GM23338 (cell line): ENCODE measurements around the gene PIEZO2. TPM values are rescaled to one million over a fixed set of nuclear protein-coding genes. Genes with fewer than 3 reads are reported as not detected.

Experiments
- ATAC-seq: fragments of 200-7000 bp; cut with Tn5 transposase; 3 replicates; pipeline ENCODE4 v1.9.1; 2020
- DNase-seq: peaks from one replicate; pipeline ENCODE4 v3.0.0-alpha.2; 2015; ENCODE audit warnings: low spot score
- H2AFZ ChIP-seq: fragments of 200-600 bp; sonication (generic); 2 replicates; pipeline ENCODE4 v1.8.0; 2016; ENCODE audit warnings: antibody characterized with exemption, mild to moderate bottlenecking, moderate library complexity
- H3F3A ChIP-seq: fragments of 200-600 bp; sonication (generic); replicated peaks from 2 replicates; pipeline ENCODE4 v1.8.0; 2017; ENCODE audit warnings: antibody characterized with exemption, mixed run types, low read depth
- H3K27ac ChIP-seq: fragments of 200-600 bp; sonication (generic); 2 replicates; pipeline ENCODE4 v1.6.1; 2016; ENCODE audit warnings: low read depth
- H3K27me3 ChIP-seq: fragments of 200-600 bp; sonication (generic); 2 replicates; pipeline ENCODE4 v1.8.0; 2016; ENCODE audit warnings: mild to moderate bottlenecking, mixed run types, moderate library complexity; ENCODE audit not compliant: insufficient read depth
- H3K36me3 ChIP-seq: fragments of 200-600 bp; sonication (generic); 2 replicates; pipeline ENCODE4 v1.8.0; 2016; ENCODE audit warnings: mild to moderate bottlenecking; ENCODE audit not compliant: insufficient read depth
- H3K4me1 ChIP-seq: fragments of 200-600 bp; sonication (generic); 2 replicates; pipeline ENCODE4 v1.8.0; 2016; ENCODE audit warnings: mild to moderate bottlenecking, moderate library complexity; ENCODE audit not compliant: insufficient read depth
- H3K4me2 ChIP-seq: fragments of 200-600 bp; sonication (generic); 2 replicates; pipeline ENCODE4 v1.7.1; 2017; ENCODE audit warnings: mixed run types
- H3K4me3 ChIP-seq: fragments of 200-600 bp; sonication (generic); 2 replicates; pipeline ENCODE4 v1.6.1; 2016; ENCODE audit warnings: mixed run types
- H3K79me2 ChIP-seq: fragments of 200-600 bp; sonication (generic); replicated peaks from 2 replicates; pipeline ENCODE4 v1.8.0; 2017; ENCODE audit warnings: mild to moderate bottlenecking; ENCODE audit not compliant: insufficient read depth
- H3K9me2 ChIP-seq: fragments of 200-600 bp; sonication (generic); 2 replicates; pipeline ENCODE4 v1.8.0; 2017; ENCODE audit not compliant: insufficient read depth
- H4K20me1 ChIP-seq: fragments of 200-600 bp; sonication (generic); replicated peaks from 2 replicates; pipeline ENCODE4 v1.8.0; 2017; ENCODE audit warnings: mild to moderate bottlenecking; ENCODE audit not compliant: insufficient read depth
- H3K27ac Mint-ChIP-seq: 2 replicates; pipeline ENCODE4 v1.8.0; 2020; ENCODE audit warnings: inconsistent platforms, mild to moderate bottlenecking, moderate library complexity, mixed read lengths
- H3K27me3 Mint-ChIP-seq: 3 replicates; pipeline ENCODE4 v1.8.0; 2022; ENCODE audit warnings: low read depth, mild to moderate bottlenecking, moderate library complexity, mixed read lengths, inconsistent platforms; ENCODE audit not compliant: insufficient read depth, poor library complexity
- H3K36me3 Mint-ChIP-seq: 3 replicates; pipeline ENCODE4 v1.8.0; 2021; ENCODE audit warnings: low read depth, mild to moderate bottlenecking, inconsistent platforms, moderate library complexity, mixed read lengths
- H3K4me1 Mint-ChIP-seq: 3 replicates; pipeline ENCODE4 v1.8.0; 2020; ENCODE audit warnings: mild to moderate bottlenecking, inconsistent platforms, mixed read lengths
- H3K4me3 Mint-ChIP-seq: 3 replicates; pipeline ENCODE4 v1.8.0; 2021; ENCODE audit warnings: moderate library complexity, mild to moderate bottlenecking, inconsistent platforms, mixed read lengths
- H3K9me3 Mint-ChIP-seq: 3 replicates; pipeline ENCODE4 v1.8.0; 2020; ENCODE audit warnings: moderate library complexity, mild to moderate bottlenecking, inconsistent platforms, mixed read lengths
- CTCF ChIP-seq, 2 experiments: fragments of 200-600 bp in 1 of 2; sonication (generic) in 1 of 2; conservative IDR thresholded peaks; 2 replicates each; pipeline versions ENCODE4 v1.5.1 to v1.6.1; 2016 to 2017; ENCODE audit warnings: antibody characterized with exemption in 2 of 2, low read depth in 2 of 2, mild to moderate bottlenecking in 2 of 2, moderate library complexity in 1 of 2
- ETS1 ChIP-seq: IDR thresholded peaks from 2 replicates; pipeline ENCODE4 v1.6.1; 2016; ENCODE audit warnings: antibody characterized with exemption
- EZH2 ChIP-seq: fragments of 200-600 bp; sonication (generic); IDR thresholded peaks from one replicate; pipeline ENCODE4 v1.8.0; 2017; ENCODE audit warnings: antibody characterized with exemption, mild to moderate bottlenecking, low read depth; ENCODE audit not compliant: unreplicated experiment
- EZH2phosphoT487 ChIP-seq: fragments of 200-600 bp; sonication (generic); IDR thresholded peaks from one replicate; pipeline ENCODE4 v1.8.1; 2018; ENCODE audit warnings: antibody characterized with exemption; ENCODE audit not compliant: unreplicated experiment
- JUNB ChIP-seq: IDR thresholded peaks from one replicate; pipeline ENCODE4 v1.6.1; 2016; ENCODE audit warnings: antibody characterized with exemption; ENCODE audit not compliant: unreplicated experiment
- NANOG ChIP-seq: IDR thresholded peaks from 2 replicates; pipeline ENCODE4 v1.6.1; 2016; ENCODE audit warnings: antibody characterized with exemption, borderline replicate concordance
- POLR2AphosphoS5 ChIP-seq: IDR thresholded peaks from 2 replicates; pipeline ENCODE4 v1.6.1; 2016; ENCODE audit warnings: antibody characterized with exemption, low read depth
- REST ChIP-seq: IDR thresholded peaks from one replicate; pipeline ENCODE4 v1.6.1; 2018; ENCODE audit warnings: antibody characterized with exemption; ENCODE audit not compliant: unreplicated experiment
- STAT1 ChIP-seq: IDR thresholded peaks from one replicate; pipeline ENCODE4 v1.6.1; 2016; ENCODE audit warnings: antibody characterized with exemption; ENCODE audit not compliant: unreplicated experiment
- ZNF114 ChIP-seq: fragments of 250-450 bp; sonication (Bioruptor Pico); IDR thresholded peaks from 2 replicates; pipeline ENCODE4 v1.5.0; 2020; ENCODE audit warnings: mild to moderate bottlenecking, moderate library complexity
- ZNF331 ChIP-seq: fragments of 250-450 bp; sonication (Bioruptor Pico); IDR thresholded peaks from 2 replicates; pipeline ENCODE4 v1.5.0; 2020; ENCODE audit warnings: low read depth, mild to moderate bottlenecking, moderate library complexity
- ZNF462 ChIP-seq: fragments of 250-450 bp; sonication (Bioruptor Pico); IDR thresholded peaks from 2 replicates; pipeline ENCODE4 v1.5.0; 2020; ENCODE audit warnings: mild to moderate bottlenecking, moderate library complexity
- polyA plus RNA-seq: library from polyadenylated mRNA; unstranded; fragments of >200 nt; fragmentation: Nextera tagmentation; extraction: Ambion mirVana; gene quantifications from 2 replicates; pipeline ENCODE4 v1.2.1, GENCODE V29; 2016
- total RNA-seq: library from RNA; depleted of rRNA; stranded (reverse); fragments of >200 nt; shearing (Covaris generic); gene quantifications from 2 replicates; pipeline ENCODE4 v1.2.3, GENCODE V29; 2014

PIEZO2 gene
- total and polyA plus RNA-seq, 2 experiments from 2014 or later, result 4.8 to 8.2 TPM

- TF ChIP-seq REST, result no peak
- TF ChIP-seq ZNF114 (CRISPR knock-in tag), result no peak
- TF ChIP-seq ETS1, result no peak
- TF ChIP-seq JUNB, result no peak
- TF ChIP-seq EZH2phosphoT487, result no peak
- TF ChIP-seq NANOG, result no peak
- no peak for TF ChIP-seq CTCF (conservative IDR thresholded peaks at IDR 0.05; ENCODE audit: low read depth in 2 of 2)
- no peak for TF ChIP-seq EZH2
- TF ChIP-seq ZNF331, result no peak
- no peak for TF ChIP-seq POLR2AphosphoS5
Observed at GRCh38 chr18:11179959-11180519, 30.7 kb upstream of the PIEZO2 start (continued).

GRCh38 chr18:11178951-11179549 lies 29.7 kb upstream of the PIEZO2 start:
- H3K27me3 ChIP-seq, result no peaks in the 10 kb centered on the region
- no peak for TF ChIP-seq STAT1
- TF ChIP-seq ZNF462 (CRISPR knock-in tag), result no peak

More at GRCh38 chr18:11178951-11179549, 29.7 kb upstream of the PIEZO2 start:
- ATAC-seq, result no peak
- H3K9me3 Mint-ChIP-seq, result no peaks in the 10 kb centered on the region
- H3K4me3 ChIP-seq, result no peak overlapping the region
- H3K36me3 ChIP-seq, result no peaks in the 10 kb centered on the region
- no peak overlapping the region for H3K27ac Mint-ChIP-seq
- H3K4me2 ChIP-seq, result no peak overlapping the region
- no peaks in the 10 kb centered on the region for H3K9me2 ChIP-seq
- no peaks in the 10 kb centered on the region for H3K4me1 ChIP-seq
- H4K20me1 ChIP-seq, result no peaks in the 10 kb centered on the region
- no peak overlapping the region for H3K27ac ChIP-seq
- H3K4me3 Mint-ChIP-seq, result no peak overlapping the region
- H3K79me2 ChIP-seq, result no peaks in the 10 kb centered on the region
- no peak overlapping the region for H2AFZ ChIP-seq
- H3F3A ChIP-seq, result no peaks in the 10 kb centered on the region
- no peak for DNase-seq
- no peaks in the 10 kb centered on the region for H3K4me1 Mint-ChIP-seq
- H3K36me3 Mint-ChIP-seq, result no peaks in the 10 kb centered on the region; the same call in 2 of the 3 replicates
- H3K27me3 Mint-ChIP-seq, result peaks cover 3% of the 10 kb centered on the region
